ENCODE results near the gene JOSD1.

The JOSD1 gene

GRCh38 chr22:38715176-38715764 is 14.5 kb upstream of the JOSD1 start:
- no peak for TF ChIP-seq CTCF (IDR thresholded peaks at IDR 0.05; ENCODE audit: control insufficient read depth, insufficient read depth, low read depth, low read length, missing control alignments)
- no peak for DNase-seq (ENCODE audit: low read depth)
- no peak overlapping the region for H3K4me3 ChIP-seq (ENCODE audit: control insufficient read depth, low read depth, low read length)

- H3K4me3 ChIP-seq (ENCODE audit: control insufficient read depth, low read depth, low read length) = no peak overlapping the region
- no peak for DNase-seq (ENCODE audit: low read depth)
- no peak for TF ChIP-seq CTCF (IDR thresholded peaks at IDR 0.05; ENCODE audit: control insufficient read depth, insufficient read depth, low read depth, low read length, missing control alignments)
Observed at GRCh38 chr22:38713921-38714320, 13.2 kb upstream of the JOSD1 start.

DNA sequence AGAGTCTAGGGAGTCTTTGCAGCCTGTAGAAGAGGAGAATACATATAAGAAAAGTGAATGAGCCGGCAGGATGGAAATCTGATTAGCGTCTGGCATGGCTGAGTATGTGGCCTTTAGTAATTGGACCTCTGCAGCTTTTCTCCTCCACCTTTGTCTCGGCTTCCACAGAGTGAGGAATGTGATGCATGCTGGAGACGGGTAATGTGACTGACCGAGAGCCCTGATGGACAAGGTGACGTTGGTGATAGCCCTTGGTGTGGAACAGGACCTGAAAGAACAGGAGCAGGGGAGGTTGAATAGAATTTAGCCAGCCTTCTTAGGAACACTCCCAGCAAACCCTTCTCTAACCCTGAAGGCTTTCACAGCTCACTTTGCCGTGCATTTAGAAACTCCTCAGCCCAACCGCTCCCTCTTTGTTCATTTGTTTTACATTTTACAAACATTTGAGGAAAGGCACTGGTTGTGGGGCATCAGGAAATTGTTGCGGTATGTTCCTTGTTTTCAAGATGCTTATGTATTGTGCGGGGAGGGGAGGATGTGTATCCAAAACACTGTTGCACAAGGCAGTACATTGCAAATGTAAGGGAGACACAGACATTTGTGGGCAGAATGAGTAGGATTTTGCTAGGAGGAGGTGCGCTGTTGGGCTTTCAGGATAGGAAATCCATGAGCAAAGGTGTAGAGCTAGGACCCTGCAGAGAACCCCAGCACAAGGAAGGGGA is 11.9 kb upstream of the JOSD1 start:
- no peak for TF ChIP-seq CTCF (IDR thresholded peaks at IDR 0.05; ENCODE audit: control insufficient read depth, insufficient read depth, low read depth, low read length, missing control alignments)
- DNase-seq (ENCODE audit: low read depth) = no peak
- H3K4me3 ChIP-seq (ENCODE audit: control insufficient read depth, low read depth, low read length) = no peak overlapping the region

DNA sequence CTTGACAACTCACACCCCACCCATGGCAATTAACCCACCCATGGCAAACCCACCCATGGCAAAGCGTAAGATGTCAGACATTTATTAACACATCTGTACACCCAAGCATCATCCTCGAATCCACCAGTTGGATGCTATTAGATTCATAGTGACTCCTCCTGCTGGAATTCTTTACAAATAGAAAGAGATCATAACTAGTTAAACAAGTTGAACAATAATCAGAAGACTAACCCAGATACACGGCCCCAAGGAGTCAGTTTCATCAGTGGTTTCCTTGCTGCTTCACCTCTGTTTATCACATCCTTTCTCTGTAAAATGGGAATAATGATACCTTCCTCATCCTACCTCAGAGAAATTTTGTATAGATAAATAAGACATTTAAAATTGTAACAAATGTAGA is 10.1 kb upstream of the JOSD1 start:
- H3K4me3 ChIP-seq (ENCODE audit: control insufficient read depth, low read depth, low read length) = no peak overlapping the region
- DNase-seq (ENCODE audit: low read depth) = no peak
- TF ChIP-seq CTCF (IDR thresholded peaks at IDR 0.05; ENCODE audit: control insufficient read depth, insufficient read depth, low read depth, low read length, missing control alignments) = no peak

GRCh38 chr22:38710351-38710750 is 9.6 kb upstream of the JOSD1 start:
- DNase-seq (ENCODE audit: low read depth) = no peak
- TF ChIP-seq CTCF (IDR thresholded peaks at IDR 0.05; ENCODE audit: control insufficient read depth, insufficient read depth, low read depth, low read length, missing control alignments) = no peak
- no peak overlapping the region for H3K4me3 ChIP-seq (ENCODE audit: control insufficient read depth, low read depth, low read length)

- no peak overlapping the region for H3K4me3 ChIP-seq (ENCODE audit: control insufficient read depth, low read depth, low read length)
- DNase-seq (ENCODE audit: low read depth) = no peak
- TF ChIP-seq CTCF (IDR thresholded peaks at IDR 0.05; ENCODE audit: control insufficient read depth, insufficient read depth, low read depth, low read length, missing control alignments) = no peak
Observed at GRCh38 chr22:38709306-38709705, 8.6 kb upstream of the JOSD1 start.

All from AG09309 (cell line).